Measurements from ENCODE around the gene SUMO4.
A peak's percentile ranks its signal among the peaks of the same experiment; 100 is the strongest.

Gene SUMO4

GRCh38 chr6:149429427-149430360, 29.6 kb downstream of the SUMO4 start:
- peaks cover 0 to 4% of the 10 kb centered on the region in 2 experiments for H3K4me1 ChIP-seq (ENCODE audit: control insufficient read depth in 1 of 2, insufficient read depth in 1 of 2, low read depth in 1 of 2, low read length in 1 of 2)
- H3K36me3 ChIP-seq = no peaks in the 10 kb centered on the region
- no peaks in the 10 kb centered on the region for H3K27me3 ChIP-seq
- no peak overlapping the region for H3K4me3 ChIP-seq (ENCODE audit: low read depth in 1 of 2, low read length in 1 of 2)
- H3K9me3 ChIP-seq = no peaks in the 10 kb centered on the region
- TF ChIP-seq CTCF (IDR thresholded peaks at IDR 0.05) = no peak
- no peak overlapping the region for H3K27ac ChIP-seq

GRCh38 chr6:149431905-149432775, 32.1 kb downstream of the SUMO4 start:
- Histone ChIP-seq H3K4me3 (ENCODE audit: low read depth in 1 of 2, low read length in 1 of 2) (no peak overlapping the region), H3K36me3 (no peaks in the 10 kb centered on the region), H3K4me1 (ENCODE audit: control insufficient read depth in 1 of 2, insufficient read depth in 1 of 2, low read depth in 1 of 2, low read length in 1 of 2) (peaks cover 0 to 4% of the 10 kb centered on the region in 2 experiments), H3K27me3 (no peaks in the 10 kb centered on the region), H3K27ac (no peak overlapping the region), H3K9me3 (no peaks in the 10 kb centered on the region)
- peak; percentile 94 for TF ChIP-seq CTCF (IDR thresholded peaks at IDR 0.05)

DNA sequence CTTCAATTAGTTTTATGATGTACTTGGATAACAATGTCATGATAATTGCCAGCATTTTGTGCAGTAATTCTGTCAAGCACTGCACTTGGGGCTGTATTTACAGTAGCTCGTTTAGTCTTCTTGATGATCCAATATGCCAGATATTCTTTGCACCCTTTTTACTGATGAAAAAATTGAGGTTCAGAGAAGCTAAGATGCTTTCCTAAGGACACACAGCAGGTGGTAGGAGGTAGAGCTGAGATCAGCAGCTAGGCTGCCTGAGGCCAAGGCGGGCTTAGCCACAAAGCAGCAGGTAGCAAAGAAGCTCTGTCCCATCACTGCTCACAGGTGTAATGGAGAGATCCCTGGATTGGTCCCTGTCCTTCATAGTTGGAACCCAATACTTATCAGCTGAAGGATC, 33.3 kb downstream of the SUMO4 start:
- Histone ChIP-seq H3K4me3 (ENCODE audit: low read depth in 1 of 2, low read length in 1 of 2) (no peak overlapping the region), H3K27me3 (no peaks in the 10 kb centered on the region), H3K27ac (no peak overlapping the region), H3K36me3 (no peaks in the 10 kb centered on the region), H3K4me1 (ENCODE audit: control insufficient read depth in 1 of 2, insufficient read depth in 1 of 2, low read depth in 1 of 2, low read length in 1 of 2) (peaks cover 0 to 4% of the 10 kb centered on the region in 2 experiments), H3K9me3 (no peaks in the 10 kb centered on the region)
- no peak for TF ChIP-seq CTCF (IDR thresholded peaks at IDR 0.05)

DNA sequence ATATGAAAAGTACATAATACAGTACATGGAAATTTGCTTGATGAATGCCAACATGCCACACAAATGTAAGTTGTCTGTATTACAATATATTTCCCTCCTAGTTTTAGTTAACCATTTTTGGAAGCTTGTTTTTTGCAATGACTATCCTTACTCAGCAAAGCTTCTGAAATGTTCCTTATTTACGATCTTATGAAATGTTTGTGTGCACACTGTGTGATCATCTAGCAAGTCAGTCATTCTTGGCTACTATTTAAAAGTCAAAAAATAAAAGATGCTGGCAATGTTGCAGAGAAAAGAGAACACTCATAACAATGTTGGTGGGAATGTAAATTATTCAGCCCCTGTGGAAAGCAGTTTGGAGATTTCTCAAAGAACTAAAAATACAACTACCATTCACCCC, 33.8 kb downstream of the SUMO4 start:
- Histone ChIP-seq H3K27me3 (no peaks in the 10 kb centered on the region), H3K4me3 (ENCODE audit: low read depth in 1 of 2, low read length in 1 of 2) (no peak overlapping the region), H3K27ac (no peak overlapping the region), H3K4me1 (ENCODE audit: control insufficient read depth in 1 of 2, insufficient read depth in 1 of 2, low read depth in 1 of 2, low read length in 1 of 2) (peaks cover 0 to 4% of the 10 kb centered on the region in 2 experiments), H3K36me3 (no peaks in the 10 kb centered on the region), H3K9me3 (no peaks in the 10 kb centered on the region)
- no peak for TF ChIP-seq CTCF (IDR thresholded peaks at IDR 0.05)

GRCh38 chr6:149435919-149436586, 36.0 kb downstream of the SUMO4 start:
- Histone ChIP-seq H3K27ac (no peak overlapping the region), H3K4me1 (ENCODE audit: control insufficient read depth in 1 of 2, insufficient read depth in 1 of 2, low read depth in 1 of 2, low read length in 1 of 2) (peaks cover 0 to 4% of the 10 kb centered on the region in 2 experiments), H3K9me3 (no peaks in the 10 kb centered on the region), H3K27me3 (no peaks in the 10 kb centered on the region), H3K4me3 (ENCODE audit: low read depth in 1 of 2, low read length in 1 of 2) (no peak overlapping the region), H3K36me3 (no peaks in the 10 kb centered on the region)
- no peak for TF ChIP-seq CTCF (IDR thresholded peaks at IDR 0.05)
